Keratinocyte (primary cell): ENCODE measurements around the gene HSPG2. TPM values are rescaled to one million over a fixed set of nuclear protein-coding genes. Genes with fewer than 3 reads are reported as not detected.

Experiments
- DNase-seq: peaks from one replicate; pipeline ENCODE4 v3.0.0-alpha.2; 2011; ENCODE audit warnings: low read depth, missing footprints, low spot score
- FAIRE-seq: peaks from 2 replicates; lab custom pipeline; 2011; peaks lifted over from hg19 to GRCh38; lab: Jason Lieb, UNC
- H2AFZ ChIP-seq: 2 replicates; pipeline ENCODE4 v1.6.0; 2012; ENCODE audit warnings: low read length, control low read depth, inconsistent platforms; ENCODE audit not compliant: control insufficient read depth
- H3K27ac ChIP-seq: 2 replicates; pipeline ENCODE4 v1.5.1; 2011; ENCODE audit warnings: low read length; ENCODE audit not compliant: control insufficient read depth, insufficient read depth
- H3K27me3 ChIP-seq: 3 replicates; pipeline ENCODE4 v1.6.0; 2011; ENCODE audit warnings: low read length; ENCODE audit not compliant: control insufficient read depth, insufficient read depth; ENCODE audit errors: extremely low read depth
- H3K36me3 ChIP-seq, 2 experiments: 2 replicates in 1 of 2; 3 replicates in 1 of 2; pipeline ENCODE4 v1.5.1; 2011; ENCODE audit warnings: low read length in 2 of 2, mild to moderate bottlenecking in 1 of 2; ENCODE audit not compliant: control insufficient read depth in 2 of 2, insufficient read depth in 2 of 2; ENCODE audit errors: extremely low read depth in 1 of 2
- H3K4me1 ChIP-seq: 3 replicates; pipeline ENCODE4 v1.5.1; 2011; ENCODE audit warnings: low read length; ENCODE audit not compliant: control insufficient read depth, insufficient read depth; ENCODE audit errors: extremely low read depth
- H3K4me2 ChIP-seq: 3 replicates; pipeline ENCODE4 v1.6.0; 2011; ENCODE audit warnings: low read depth, low read length; ENCODE audit not compliant: control insufficient read depth, insufficient read depth; ENCODE audit errors: extremely low read depth
- H3K4me3 ChIP-seq, 3 experiments: fragments of 200-600 bp in 1 of 3; sonication (generic) in 1 of 3; 2 replicates in 2 of 3; 3 replicates in 1 of 3; pipeline ENCODE4 v1.5.1; 2011 to 2016; ENCODE audit warnings: low read length in 3 of 3, mild to moderate bottlenecking in 3 of 3, control low read depth in 2 of 3, inconsistent platforms in 1 of 3, low read depth in 1 of 3, mixed read lengths in 1 of 3, mixed run types in 1 of 3, moderate library complexity in 1 of 3; ENCODE audit not compliant: control insufficient read depth in 2 of 3, insufficient read depth in 2 of 3; ENCODE audit errors: extremely low read depth in 1 of 3
- H3K79me2 ChIP-seq: 2 replicates; pipeline ENCODE4 v1.6.0; 2012; ENCODE audit warnings: low read length; ENCODE audit not compliant: control insufficient read depth, insufficient read depth
- H3K9ac ChIP-seq: 3 replicates; pipeline ENCODE4 v1.6.0; 2011; ENCODE audit warnings: low read length; ENCODE audit not compliant: control insufficient read depth, insufficient read depth; ENCODE audit errors: extremely low read depth
- H3K9me1 ChIP-seq: 3 replicates; pipeline ENCODE4 v1.6.0; 2011; ENCODE audit warnings: low read length; ENCODE audit not compliant: control insufficient read depth, insufficient read depth; ENCODE audit errors: extremely low read depth
- H3K9me3 ChIP-seq: 2 replicates; pipeline ENCODE4 v1.5.1; 2012; ENCODE audit warnings: low read depth, low read length; ENCODE audit not compliant: control insufficient read depth
- H4K20me1 ChIP-seq: 3 replicates; pipeline ENCODE4 v1.6.0; 2011; ENCODE audit warnings: low read length; ENCODE audit not compliant: control insufficient read depth, insufficient read depth; ENCODE audit errors: extremely low read depth
- CTCF ChIP-seq, 3 experiments: IDR thresholded peaks in 1 of 3; conservative IDR thresholded peaks in 1 of 3; optimal IDR thresholded peaks in 1 of 3; 2 replicates in 2 of 3; 3 replicates in 1 of 3; pipeline versions ENCODE3 to v1.5.1; 2011; ENCODE audit warnings: low read length in 3 of 3, mild to moderate bottlenecking in 3 of 3, moderate library complexity in 2 of 3, control low read depth in 1 of 3, inconsistent platforms in 1 of 3; ENCODE audit not compliant: insufficient read depth in 2 of 3; ENCODE audit errors: extremely low read depth in 1 of 3
- EZH2 ChIP-seq: IDR thresholded peaks from one replicate; pipeline ENCODE4 v1.6.1; 2012; ENCODE audit warnings: inconsistent platforms, mild to moderate bottlenecking, low read length, moderate library complexity
- dilution Hi-C: fragments of 300-500 bp; cut with MboI; formaldehyde crosslinking; loops from one replicate; pipeline ENCODE4 v1.7.0; 2020; ENCODE audit warnings: low sequenced_read_pairs; ENCODE audit not compliant: extremely low pct_ligation_motif_present
- polyA plus RNA-seq, 5 experiments: library from polyadenylated mRNA; depleted of rRNA in 3 of 5; stranded (reverse) in 3 of 5; stranded (forward) in 1 of 5; unstranded in 1 of 5; fragments of >200 nt; gene quantifications; 1 replicate in 1 of 5; 2 replicates in 3 of 5; 3 replicates in 1 of 5; pipeline versions ENCODE4 v1.2.1 to v1.2.3, GENCODE V29; 2011 to 2012; ENCODE audit warnings: missing spikeins in 2 of 5, low read depth in 1 of 5, low replicate concordance in 1 of 5

HSPG2 gene
- polyA plus RNA-seq, 1 donor (not counting 4 experiments of a cell fraction or from before 2014, with no cell fraction given), result 9.0 TPM

GRCh38 chr1:21907079-21907418 is 30.1 kb downstream of the HSPG2 start:
- no peak for TF ChIP-seq CTCF (optimal IDR thresholded peaks at IDR 0.05 in 1 of 3, IDR thresholded peaks at IDR 0.05 in 1 of 3, conservative IDR thresholded peaks at IDR 0.05 in 1 of 3; ENCODE audit: extremely low read depth in 1 of 3, insufficient read depth in 2 of 3, low read length in 3 of 3)
- peaks cover 7% of the 10 kb centered on the region for H3K79me2 ChIP-seq
- no peak overlapping the region for H3K9ac ChIP-seq
- FAIRE-seq (no peak), DNase-seq (no peak)
- no peaks in the 10 kb centered on the region for H3K27me3 ChIP-seq
- peaks cover 33% of the 10 kb centered on the region for H3K4me1 ChIP-seq
- H2AFZ ChIP-seq, result no peak overlapping the region
- no peaks in the 10 kb centered on the region for H3K9me3 ChIP-seq
- H3K27ac ChIP-seq, result no peak overlapping the region
- peaks cover 3% of the 10 kb centered on the region for H4K20me1 ChIP-seq
- dilution Hi-C loops, result no loop called here
- no peak overlapping the region for H3K4me2 ChIP-seq
- H3K4me3 ChIP-seq, result no peak overlapping the region
- H3K36me3 ChIP-seq, result peaks cover 0 to 8% of the 10 kb centered on the region in 2 experiments
- H3K9me1 ChIP-seq, result no peaks in the 10 kb centered on the region

GRCh38 chr1:21906173-21907078 is 30.7 kb downstream of the HSPG2 start:
- H3K79me2 ChIP-seq, result peaks cover 7% of the 10 kb centered on the region

More at GRCh38 chr1:21906173-21907078, 30.7 kb downstream of the HSPG2 start:
- Histone ChIP-seq H4K20me1 (peaks cover 3% of the 10 kb centered on the region), H2AFZ (no peak overlapping the region), H3K4me1 (peaks cover 29% of the 10 kb centered on the region), H3K4me3 (no peak overlapping the region), H3K4me2 (no peak overlapping the region), H3K27ac (no peak overlapping the region), H3K27me3 (no peaks in the 10 kb centered on the region), H3K9me1 (no peaks in the 10 kb centered on the region), H3K36me3 (peaks cover 0 to 8% of the 10 kb centered on the region in 2 experiments), H3K9ac (no peak overlapping the region), H3K9me3 (no peaks in the 10 kb centered on the region)
- dilution Hi-C loops, result no loop called here
- DNase-seq (no peak), FAIRE-seq (no peak)
- TF ChIP-seq CTCF (optimal IDR thresholded peaks at IDR 0.05 in 1 of 3, IDR thresholded peaks at IDR 0.05 in 1 of 3, conservative IDR thresholded peaks at IDR 0.05 in 1 of 3; ENCODE audit: extremely low read depth in 1 of 3, insufficient read depth in 2 of 3, low read length in 3 of 3) (no peak), EZH2 (no peak)
